LNCaP clone FGC (cell line): ENCODE measurements around the gene PKIG.
"Not testable (repeated sequence)": the region's sequence is repeated elsewhere in the genome, so short reads cannot be mapped to it uniquely, and the experiment has no call there.

Experiments
- DNase-seq: peaks from one replicate; pipeline ENCODE4 v3.0.0-alpha.2; 2011; ENCODE audit warnings: low read depth
- H3K4me3 ChIP-seq: 2 replicates; pipeline ENCODE4 v1.5.1; 2011; ENCODE audit warnings: mild to moderate bottlenecking, low read depth, low read length, control low read depth
- CTCF ChIP-seq: IDR thresholded peaks from 2 replicates; pipeline ENCODE4 v1.5.1; 2012; ENCODE audit warnings: mild to moderate bottlenecking; ENCODE audit not compliant: control insufficient read depth, insufficient read depth; ENCODE audit errors: extremely low read depth

PKIG gene

GRCh38 chr20:44586289-44586911 is 4.0 kb downstream of the PKIG start:
- H3K4me3 ChIP-seq: no peak overlapping the region
- no peak for DNase-seq
- TF ChIP-seq CTCF: no peak

- TF ChIP-seq CTCF: no peak
- no peak for DNase-seq
- H3K4me3 ChIP-seq: no peak overlapping the region
These were observed 4.9 kb downstream of the PKIG start for GRCh38 chr20:44587035-44587980.

- not testable (repeated sequence) for DNase-seq, H3K4me3 ChIP-seq
These were observed 5.9 kb downstream of the PKIG start for GRCh38 chr20:44588321-44588720.

GRCh38 chr20:44589537-44589936 is 7.2 kb downstream of the PKIG start:
- no peak overlapping the region for H3K4me3 ChIP-seq
- DNase-seq: no peak
- no peak for TF ChIP-seq CTCF

GRCh38 chr20:44590980-44591778 is 8.8 kb downstream of the PKIG start:
- no peak overlapping the region for H3K4me3 ChIP-seq
- no peak for TF ChIP-seq CTCF
- no peak for DNase-seq

- no peak for TF ChIP-seq CTCF
- no peak overlapping the region for H3K4me3 ChIP-seq
- DNase-seq: no peak
These were observed 10.0 kb downstream of the PKIG start for GRCh38 chr20:44592366-44592765.

- TF ChIP-seq CTCF: no peak
- no peak for DNase-seq
- no peak overlapping the region for H3K4me3 ChIP-seq
These were observed 11.4 kb downstream of the PKIG start for GRCh38 chr20:44593751-44594150.
